DOHH2 (cell line): ENCODE data around the gene ITIH5.

Source experiments
- H3F3A ChIP-seq: fragments of 200-600 bp; sonication (generic), shearing (Covaris generic); 2 replicates; pipeline ENCODE4 v1.6.0; 2016; ENCODE audit warnings: antibody characterized with exemption, mild to moderate bottlenecking; ENCODE audit not compliant: control insufficient read depth, insufficient read depth
- H3K27ac ChIP-seq: fragments of 200-600 bp; sonication (generic); 2 replicates; pipeline ENCODE4 v1.5.1; 2014; ENCODE audit warnings: low read depth, mild to moderate bottlenecking, low read length, moderate library complexity
- H3K27me3 ChIP-seq: fragments of 200-600 bp; sonication (generic); 2 replicates; pipeline ENCODE4 v1.6.1; 2014; ENCODE audit warnings: mild to moderate bottlenecking, low read length, mixed read lengths; ENCODE audit not compliant: control insufficient read depth
- H3K36me3 ChIP-seq: fragments of 200-600 bp; sonication (generic); 2 replicates; pipeline ENCODE4 v1.6.1; 2014; ENCODE audit warnings: mild to moderate bottlenecking, low read length, moderate library complexity, mixed read lengths; ENCODE audit not compliant: control insufficient read depth
- H3K4me1 ChIP-seq: fragments of 200-600 bp; sonication (generic); 2 replicates; pipeline ENCODE4 v1.6.1; 2014; ENCODE audit warnings: mild to moderate bottlenecking, low read length, mixed read lengths; ENCODE audit not compliant: control insufficient read depth
- H3K4me2 ChIP-seq: fragments of 200-600 bp; sonication (generic); 2 replicates; pipeline ENCODE4 v1.6.0; 2014; ENCODE audit warnings: mild to moderate bottlenecking, low read length, moderate library complexity
- H3K4me3 ChIP-seq: fragments of 200-600 bp; sonication (generic); 2 replicates; pipeline ENCODE4 v1.5.1; 2014; ENCODE audit warnings: mild to moderate bottlenecking, low read length, mixed read lengths
- H3K79me2 ChIP-seq: fragments of 200-600 bp; sonication (generic); 2 replicates; pipeline ENCODE4 v1.6.1; 2014; ENCODE audit warnings: mild to moderate bottlenecking, low read length, mixed read lengths; ENCODE audit not compliant: control insufficient read depth
- H3K9me2 ChIP-seq: fragments of 200-600 bp; sonication (generic); replicated peaks from 2 replicates; pipeline ENCODE4 v1.6.1; 2014; ENCODE audit warnings: mild to moderate bottlenecking, low read length, mixed read lengths; ENCODE audit not compliant: control insufficient read depth
- H3K9me3 ChIP-seq: fragments of 200-600 bp; sonication (generic); 2 replicates; pipeline ENCODE4 v1.6.1; 2014; ENCODE audit warnings: antibody characterized with exemption, low read length, mixed read lengths; ENCODE audit not compliant: control insufficient read depth, insufficient read depth
- H4K20me1 ChIP-seq: fragments of 200-600 bp; sonication (generic); 2 replicates; pipeline ENCODE4 v1.6.0; 2014; ENCODE audit warnings: low read depth, mild to moderate bottlenecking, antibody characterized with exemption, low read length, moderate library complexity; ENCODE audit not compliant: control insufficient read depth, insufficient read depth
- EZH2phosphoT487 ChIP-seq: fragments of 200-600 bp; sonication (generic); IDR thresholded peaks from 2 replicates; pipeline ENCODE4 v1.6.1; 2017; ENCODE audit warnings: borderline replicate concordance, mild to moderate bottlenecking, antibody characterized with exemption, low read length, moderate library complexity, mixed read lengths
- TF ChIP-seq, protein P1 (sequence below): fragments of 200-600 bp; sonication (generic); IDR thresholded peaks from one replicate; pipeline ENCODE4 v1.5.1; 2014; ENCODE audit warnings: antibody characterized with exemption, mild to moderate bottlenecking, low read depth, low read length; ENCODE audit not compliant: poor library complexity, severe bottlenecking

Gene ITIH5

DNA sequence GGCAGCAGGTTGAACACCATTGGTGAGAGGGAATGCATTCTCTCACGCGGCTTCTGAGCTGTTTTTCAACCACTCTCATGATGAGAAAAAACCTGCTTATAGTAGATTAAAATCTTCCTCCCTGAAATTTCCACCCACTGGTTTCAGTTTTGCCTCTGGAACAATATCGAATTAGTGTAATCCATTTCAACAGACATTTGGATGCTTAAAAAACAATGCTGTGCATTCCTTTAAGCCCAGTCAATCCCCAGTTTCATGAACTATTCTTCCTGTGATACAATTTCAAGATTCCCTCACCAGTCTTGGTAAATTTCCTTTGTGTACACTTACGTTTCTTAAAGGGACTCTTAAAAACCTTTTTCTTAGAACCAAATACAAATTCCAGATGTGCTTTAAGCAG lies 89.6 kb downstream of the ITIH5 start:
- H3K27me3 ChIP-seq = no peaks in the 10 kb centered on the region; the same call in 1 of the 2 replicates
- H3K4me1 ChIP-seq = no peaks in the 10 kb centered on the region
- H3K9me2 ChIP-seq = no peaks in the 10 kb centered on the region
- no peaks in the 10 kb centered on the region for H3K79me2 ChIP-seq
- H4K20me1 ChIP-seq = no peaks in the 10 kb centered on the region
- TF ChIP-seq, protein P1, sequence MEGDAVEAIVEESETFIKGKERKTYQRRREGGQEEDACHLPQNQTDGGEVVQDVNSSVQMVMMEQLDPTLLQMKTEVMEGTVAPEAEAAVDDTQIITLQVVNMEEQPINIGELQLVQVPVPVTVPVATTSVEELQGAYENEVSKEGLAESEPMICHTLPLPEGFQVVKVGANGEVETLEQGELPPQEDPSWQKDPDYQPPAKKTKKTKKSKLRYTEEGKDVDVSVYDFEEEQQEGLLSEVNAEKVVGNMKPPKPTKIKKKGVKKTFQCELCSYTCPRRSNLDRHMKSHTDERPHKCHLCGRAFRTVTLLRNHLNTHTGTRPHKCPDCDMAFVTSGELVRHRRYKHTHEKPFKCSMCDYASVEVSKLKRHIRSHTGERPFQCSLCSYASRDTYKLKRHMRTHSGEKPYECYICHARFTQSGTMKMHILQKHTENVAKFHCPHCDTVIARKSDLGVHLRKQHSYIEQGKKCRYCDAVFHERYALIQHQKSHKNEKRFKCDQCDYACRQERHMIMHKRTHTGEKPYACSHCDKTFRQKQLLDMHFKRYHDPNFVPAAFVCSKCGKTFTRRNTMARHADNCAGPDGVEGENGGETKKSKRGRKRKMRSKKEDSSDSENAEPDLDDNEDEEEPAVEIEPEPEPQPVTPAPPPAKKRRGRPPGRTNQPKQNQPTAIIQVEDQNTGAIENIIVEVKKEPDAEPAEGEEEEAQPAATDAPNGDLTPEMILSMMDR = no peak
- TF ChIP-seq EZH2phosphoT487 = no peak
- H3K4me2 ChIP-seq = no peak overlapping the region
- no peaks in the 10 kb centered on the region for H3F3A ChIP-seq
- no peak overlapping the region for H3K27ac ChIP-seq
- H3K4me3 ChIP-seq = no peak overlapping the region
- H3K9me3 ChIP-seq = no peaks in the 10 kb centered on the region
- H3K36me3 ChIP-seq = no peaks in the 10 kb centered on the region

DNA sequence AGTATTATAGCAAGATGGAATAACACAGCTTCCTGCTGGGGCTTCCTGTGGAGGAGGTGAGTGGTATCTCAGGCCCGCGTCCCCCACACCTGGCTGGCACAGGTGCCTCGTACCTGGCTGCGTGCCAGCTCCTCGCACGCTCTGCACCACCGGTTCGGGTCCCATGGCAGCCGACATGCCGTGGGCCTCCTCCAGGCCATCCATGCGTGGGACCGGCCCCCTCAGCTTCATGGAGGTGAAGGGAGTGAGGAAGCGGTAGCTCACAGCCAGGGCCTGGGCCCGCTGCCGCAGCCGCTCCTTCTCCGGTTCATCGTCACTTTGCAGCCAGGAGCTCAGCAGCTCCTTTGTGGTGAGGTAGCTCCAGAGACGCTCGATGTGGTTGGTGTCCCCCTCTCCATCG lies 90.4 kb downstream of the ITIH5 start:
- Histone ChIP-seq H3K9me2 (no peaks in the 10 kb centered on the region), H3K4me3 (no peak overlapping the region), H3K4me2 (no peak overlapping the region), H3F3A (no peaks in the 10 kb centered on the region), H3K4me1 (no peaks in the 10 kb centered on the region), H4K20me1 (no peaks in the 10 kb centered on the region), H3K79me2 (no peaks in the 10 kb centered on the region), H3K27me3 (no peaks in the 10 kb centered on the region; the same call in 1 of the 2 replicates), H3K9me3 (no peaks in the 10 kb centered on the region), H3K36me3 (no peaks in the 10 kb centered on the region), H3K27ac (no peak overlapping the region)
- TF ChIP-seq, protein P1 = no peak
- no peak for TF ChIP-seq EZH2phosphoT487

GRCh38 chr10:7572391-7572790 lies 94.4 kb downstream of the ITIH5 start:
- Histone ChIP-seq H3K79me2 (no peaks in the 10 kb centered on the region), H3F3A (no peaks in the 10 kb centered on the region), H3K36me3 (no peaks in the 10 kb centered on the region), H3K27me3 (no peaks in the 10 kb centered on the region; the same call in 1 of the 2 replicates), H3K4me3 (no peak overlapping the region), H3K27ac (no peak overlapping the region), H3K4me2 (no peak overlapping the region), H3K9me2 (no peaks in the 10 kb centered on the region), H3K9me3 (no peaks in the 10 kb centered on the region), H4K20me1 (no peaks in the 10 kb centered on the region), H3K4me1 (no peaks in the 10 kb centered on the region)
- TF ChIP-seq, protein P1 = no peak
- no peak for TF ChIP-seq EZH2phosphoT487
